Stimulated activated CD4-positive, alpha-beta T cell treated with anti-CD3 and anti-CD28 coated beads, Interleukin-15, amount 100 ng/mL, for 48 hours (primary cell): ENCODE data around the gene SAP30L.
A peak's percentile ranks its signal among the peaks of the same experiment; 100 is the strongest.

Source experiments
- DNase-seq, 2 donors: peaks; one replicate each; pipeline ENCODE4 v3.0.0-alpha.2; 2020; ENCODE audit warnings: low read depth in 2 of 2

Gene SAP30L

GRCh38 chr5:154419236-154419635 is 26.6 kb upstream of the SAP30L start:
- DNase-seq, result no peak

GRCh38 chr5:154421868-154422267 is 23.9 kb upstream of the SAP30L start:
- no peak for DNase-seq

GRCh38 chr5:154422298-154422697 is 23.5 kb upstream of the SAP30L start:
- DNase-seq, result no peak

GRCh38 chr5:154428208-154428607 is 17.6 kb upstream of the SAP30L start:
- DNase-seq, result no peak

GRCh38 chr5:154429341-154429740 is 16.5 kb upstream of the SAP30L start:
- DNase-seq, result no peak

- no peak for DNase-seq
Measured at GRCh38 chr5:154430466-154430865, 15.3 kb upstream of the SAP30L start.

GRCh38 chr5:154430961-154431630 is 14.7 kb upstream of the SAP30L start:
- no peak for DNase-seq

- no peak for DNase-seq
Measured at GRCh38 chr5:154435226-154435625, 10.6 kb upstream of the SAP30L start.

- DNase-seq, result no peak
Measured at GRCh38 chr5:154437281-154437965, 8.4 kb upstream of the SAP30L start.

GRCh38 chr5:154440540-154440939 is 5.3 kb upstream of the SAP30L start:
- DNase-seq, result no peak

- DNase-seq, result no peak
Measured at GRCh38 chr5:154442801-154443200, 3.0 kb upstream of the SAP30L start.

- DNase-seq, result peak in 1 of 2 donors; percentile 7
Measured at GRCh38 chr5:154444556-154445421, 1.0 kb upstream of the SAP30L start.

- peak; percentile 6 to 33 for DNase-seq
Measured at GRCh38 chr5:154446195-154447088, 645 bp downstream of the SAP30L start.

- DNase-seq, result no peak
Measured at GRCh38 chr5:154447089-154447725, 1.4 kb downstream of the SAP30L start.

- DNase-seq, result no peak
Measured at GRCh38 chr5:154449786-154450185, 4.0 kb downstream of the SAP30L start.

GRCh38 chr5:154451957-154452356 is 6.2 kb downstream of the SAP30L start:
- no peak for DNase-seq

- no peak for DNase-seq
Measured at GRCh38 chr5:154455585-154455984, 9.8 kb downstream of the SAP30L start.

- no peak for DNase-seq
Measured at GRCh38 chr5:154456540-154456939, 10.7 kb downstream of the SAP30L start.

GRCh38 chr5:154459015-154459414 is 13.2 kb downstream of the SAP30L start:
- DNase-seq, result no peak

- DNase-seq, result no peak
Measured at GRCh38 chr5:154460172-154460571, 14.4 kb downstream of the SAP30L start.

GRCh38 chr5:154461531-154461930 is 15.7 kb downstream of the SAP30L start:
- no peak for DNase-seq
